Stimulated activated CD4-positive, alpha-beta T cell treated with anti-CD3 and anti-CD28 coated beads, Interleukin-1b, Interleukin-23, amount 100 ng/mL, for 4 hours (primary cell): ENCODE data around the gene CD34.

Experiments used
- DNase-seq, 2 donors: peaks; one replicate each; pipeline ENCODE4 v3.0.0-alpha.2; 2020; ENCODE audit warnings: low read depth in 2 of 2

CD34 gene

GRCh38 chr1:207833381-207833780 lies 77.5 kb downstream of the CD34 start:
- no peak for DNase-seq

GRCh38 chr1:207832796-207833195 lies 78.1 kb downstream of the CD34 start:
- DNase-seq: no peak

DNA sequence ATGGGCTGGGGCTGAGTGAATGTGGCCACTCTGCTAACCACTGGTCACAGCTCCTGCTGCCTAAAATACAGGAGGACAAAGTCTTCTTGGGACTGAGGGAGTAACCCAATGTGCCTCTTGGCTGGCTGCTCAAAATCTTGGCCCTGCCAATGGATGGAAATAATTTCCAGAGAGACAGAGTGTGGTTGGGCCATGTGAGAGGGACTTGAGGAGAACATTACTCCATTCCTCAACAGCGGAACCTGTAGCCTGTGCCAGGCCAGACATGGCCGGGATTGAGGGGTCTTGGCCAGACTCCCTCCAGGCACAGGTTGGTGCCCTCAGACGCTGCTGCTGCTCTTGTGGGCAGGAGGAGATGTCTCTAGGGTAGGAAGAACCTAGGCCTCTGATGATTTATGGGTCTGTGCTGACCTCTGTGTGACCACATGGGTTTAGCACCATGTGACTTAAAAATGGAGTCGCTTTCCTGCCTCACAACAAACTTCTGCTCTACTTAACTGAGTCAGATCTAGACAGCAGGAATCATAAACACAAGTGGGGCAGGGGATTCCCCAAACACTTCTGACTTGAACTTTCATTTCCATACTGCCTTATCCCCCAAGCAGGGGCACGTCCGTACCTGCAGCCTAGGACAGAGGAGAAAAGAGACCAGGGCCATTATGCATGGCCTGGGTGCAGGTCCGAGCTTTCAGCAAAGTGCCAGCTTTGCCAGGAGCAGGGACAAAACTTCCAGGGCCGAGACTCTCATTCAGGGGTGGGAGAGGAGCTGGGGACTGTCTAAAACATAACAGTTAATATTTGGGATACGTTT lies 79.2 kb downstream of the CD34 start:
- DNase-seq: peak in 1 of 2 donors; percentile 22
